ENCODE results near the gene ANKRD50.

The ANKRD50 gene

DNA sequence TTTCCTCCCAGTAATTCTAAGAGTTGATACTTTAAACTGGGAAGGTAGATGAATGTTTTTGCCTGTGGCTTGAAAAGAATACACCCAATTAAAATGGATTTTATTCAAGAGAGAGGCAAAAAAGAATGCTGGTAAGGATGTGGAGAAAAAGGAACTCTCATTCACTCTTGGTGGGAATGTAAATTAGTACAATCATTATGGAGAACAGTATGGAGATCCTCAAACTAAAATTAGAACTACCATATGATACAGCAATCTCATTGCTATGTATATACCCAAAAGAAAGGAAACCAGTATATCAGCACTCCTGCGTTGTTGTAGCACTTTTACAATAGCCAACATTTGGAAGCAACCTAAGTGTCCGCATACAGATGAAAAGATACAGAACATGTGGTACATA, 75.2 kb downstream of the ANKRD50 start:
- Histone ChIP-seq H3K79me2 (ENCODE audit: low read length) (no peaks in the 10 kb centered on the region), H3K4me3 (ENCODE audit: low read length) (no peak overlapping the region), H3K9me3 (ENCODE audit: insufficient read depth, low read length) (no peaks in the 10 kb centered on the region), H2AFZ (ENCODE audit: low read depth, low read length) (no peak overlapping the region), H3K27me3 (ENCODE audit: low read depth, low read length) (no peaks in the 10 kb centered on the region), H3K9ac (ENCODE audit: low read length) (no peak overlapping the region), H3K4me1 (ENCODE audit: low read length) (peaks cover 17% of the 10 kb centered on the region), H3K27ac (ENCODE audit: low read length) (no peak overlapping the region), H4K20me1 (ENCODE audit: insufficient read depth, low read length) (no peaks in the 10 kb centered on the region), H3K36me3 (replicated peaks; ENCODE audit: low read depth, low read length) (no peaks in the 10 kb centered on the region), H3K4me2 (ENCODE audit: low read length) (no peak overlapping the region)
- TF ChIP-seq CTCF (IDR thresholded peaks at IDR 0.05; ENCODE audit: low read depth, low read length) (no peak), EZH2phosphoT487 (IDR thresholded peaks at IDR 0.05; ENCODE audit: low read depth) (no peak)

- Histone ChIP-seq H3K27me3 (ENCODE audit: low read depth, low read length) (no peaks in the 10 kb centered on the region), H3K9ac (ENCODE audit: low read length) (no peak overlapping the region), H3K4me2 (ENCODE audit: low read length) (no peak overlapping the region), H3K27ac (ENCODE audit: low read length) (no peak overlapping the region), H3K79me2 (ENCODE audit: low read length) (no peaks in the 10 kb centered on the region), H2AFZ (ENCODE audit: low read depth, low read length) (no peak overlapping the region), H3K9me3 (ENCODE audit: insufficient read depth, low read length) (no peaks in the 10 kb centered on the region), H4K20me1 (ENCODE audit: insufficient read depth, low read length) (no peaks in the 10 kb centered on the region), H3K4me3 (ENCODE audit: low read length) (no peak overlapping the region), H3K36me3 (replicated peaks; ENCODE audit: low read depth, low read length) (no peaks in the 10 kb centered on the region), H3K4me1 (ENCODE audit: low read length) (peaks cover 16% of the 10 kb centered on the region)
- TF ChIP-seq CTCF (IDR thresholded peaks at IDR 0.05; ENCODE audit: low read depth, low read length) (no peak), EZH2phosphoT487 (IDR thresholded peaks at IDR 0.05; ENCODE audit: low read depth) (no peak)
Observed at GRCh38 chr4:124636788-124637187, 75.7 kb downstream of the ANKRD50 start.

GRCh38 chr4:124635331-124635730, 77.2 kb downstream of the ANKRD50 start:
- Histone ChIP-seq H3K9ac (ENCODE audit: low read length) (no peak overlapping the region), H3K36me3 (replicated peaks; ENCODE audit: low read depth, low read length) (no peaks in the 10 kb centered on the region), H3K4me2 (ENCODE audit: low read length) (no peak overlapping the region), H3K27me3 (ENCODE audit: low read depth, low read length) (no peaks in the 10 kb centered on the region), H3K4me1 (ENCODE audit: low read length) (peaks cover 17% of the 10 kb centered on the region), H3K27ac (ENCODE audit: low read length) (no peak overlapping the region), H4K20me1 (ENCODE audit: insufficient read depth, low read length) (no peaks in the 10 kb centered on the region), H3K4me3 (ENCODE audit: low read length) (no peak overlapping the region), H3K9me3 (ENCODE audit: insufficient read depth, low read length) (no peaks in the 10 kb centered on the region), H3K79me2 (ENCODE audit: low read length) (no peaks in the 10 kb centered on the region), H2AFZ (ENCODE audit: low read depth, low read length) (no peak overlapping the region)
- no peak for TF ChIP-seq EZH2phosphoT487 (IDR thresholded peaks at IDR 0.05; ENCODE audit: low read depth)
- TF ChIP-seq CTCF (IDR thresholded peaks at IDR 0.05; ENCODE audit: low read depth, low read length), result no peak

- Histone ChIP-seq H2AFZ (ENCODE audit: low read depth, low read length) (no peak overlapping the region), H4K20me1 (ENCODE audit: insufficient read depth, low read length) (no peaks in the 10 kb centered on the region), H3K4me3 (ENCODE audit: low read length) (no peak overlapping the region), H3K9me3 (ENCODE audit: insufficient read depth, low read length) (no peaks in the 10 kb centered on the region), H3K9ac (ENCODE audit: low read length) (no peak overlapping the region), H3K27me3 (ENCODE audit: low read depth, low read length) (no peaks in the 10 kb centered on the region), H3K79me2 (ENCODE audit: low read length) (no peaks in the 10 kb centered on the region), H3K4me2 (ENCODE audit: low read length) (no peak overlapping the region), H3K36me3 (replicated peaks; ENCODE audit: low read depth, low read length) (no peaks in the 10 kb centered on the region), H3K4me1 (ENCODE audit: low read length) (peaks cover 17% of the 10 kb centered on the region), H3K27ac (ENCODE audit: low read length) (no peak overlapping the region)
- TF ChIP-seq CTCF (IDR thresholded peaks at IDR 0.05; ENCODE audit: low read depth, low read length) (no peak), EZH2phosphoT487 (IDR thresholded peaks at IDR 0.05; ENCODE audit: low read depth) (no peak)
Observed at GRCh38 chr4:124633285-124633941, 79.1 kb downstream of the ANKRD50 start.

Data from OCI-LY3 (cell line).